Caco-2 (cell line): ENCODE measurements around the gene PITX3. TPM values are rescaled to one million over a fixed set of nuclear protein-coding genes. Genes with fewer than 3 reads are reported as not detected.

Experiments
- Bru-seq: library from RNA; stranded (reverse); fragments of 400-500 nt; gene quantifications from one replicate; lab custom pipeline; 2021; lab: Mats Ljungman, UMichigan
- BruChase-seq, 2 experiments: library from RNA; stranded (reverse); fragments of 400-500 nt; gene quantifications; one replicate each; lab custom pipeline; 2021; lab: Mats Ljungman, UMichigan
- BruUV-seq: library from RNA; stranded (reverse); fragments of 400-500 nt; replicated peaks from 2 replicates; lab custom pipeline; 2021; lab: Mats Ljungman, UMichigan
- CTCF ChIA-PET: fragments of 300-600 bp; sonication (Branson Sonifier 250); formaldehyde crosslinking; loops from one replicate; lab custom pipeline; 2022; ENCODE audit warnings: antibody characterized with exemption; lab: Charles Lee
- POLR2A ChIA-PET: fragments of 300-600 bp; sonication (Branson Sonifier 250); formaldehyde crosslinking; loops from one replicate; lab custom pipeline; 2022; ENCODE audit warnings: antibody characterized with exemption; lab: Charles Lee
- DNase-seq, 2 experiments: peaks; one replicate each; pipeline versions ENCODE4 v3.0.0 to v3.0.0-alpha.2; 2020 to 2022
- H3K27me3 ChIP-seq: replicated peaks from 2 replicates; pipeline ENCODE4 v1.6.0; 2011; ENCODE audit warnings: low read length; ENCODE audit not compliant: control insufficient read depth, insufficient read depth
- H3K36me3 ChIP-seq: 2 replicates; pipeline ENCODE4 v1.5.1; 2011; ENCODE audit warnings: low read length; ENCODE audit not compliant: control insufficient read depth, insufficient read depth
- H3K4me1 ChIP-seq: fragments of 250-450 bp; sonication (Bioruptor Pico); 2 replicates; pipeline ENCODE4 v1.5.1; 2020; ENCODE audit warnings: mild to moderate bottlenecking
- H3K4me3 ChIP-seq: 2 replicates; pipeline ENCODE4 v1.5.1; 2011; ENCODE audit warnings: low read depth, mild to moderate bottlenecking, control low read depth, low read length
- H3K9me3 ChIP-seq: fragments of 250-450 bp; sonication (Bioruptor Pico); 2 replicates; pipeline ENCODE4 v1.5.1; 2020; ENCODE audit warnings: mild to moderate bottlenecking, moderate library complexity
- H3K27ac Mint-ChIP-seq: one replicate; pipeline ENCODE4 v1.8.0; 2022; ENCODE audit warnings: mixed read lengths; ENCODE audit not compliant: unreplicated experiment
- H3K27me3 Mint-ChIP-seq: one replicate; pipeline ENCODE4 v1.8.0; 2022; ENCODE audit warnings: mixed read lengths; ENCODE audit not compliant: insufficient read depth, unreplicated experiment
- H3K36me3 Mint-ChIP-seq: one replicate; pipeline ENCODE4 v1.8.0; 2022; ENCODE audit warnings: mild to moderate bottlenecking, mixed read lengths; ENCODE audit not compliant: insufficient read depth, unreplicated experiment
- H3K4me1 Mint-ChIP-seq: one replicate; pipeline ENCODE4 v1.8.0; 2022; ENCODE audit warnings: low read depth, mixed read lengths; ENCODE audit not compliant: unreplicated experiment
- H3K4me3 Mint-ChIP-seq: one replicate; pipeline ENCODE4 v1.8.0; 2022; ENCODE audit warnings: mild to moderate bottlenecking, moderate library complexity, mixed read lengths; ENCODE audit not compliant: unreplicated experiment
- H3K9me3 Mint-ChIP-seq: one replicate; pipeline ENCODE4 v1.8.0; 2022; ENCODE audit warnings: mixed read lengths; ENCODE audit not compliant: unreplicated experiment
- intact Hi-C: fragments of 100-400 bp; cut with micrococcal nuclease; formaldehyde crosslinking; loops from one replicate; pipeline ENCODE4 v1.10.0; 2022; ENCODE audit not compliant: unreplicated experiment
- long read RNA-seq: library from polyadenylated mRNA; stranded (forward); transcript quantifications from one replicate; pipeline ENCODE4 v2.0.0, GENCODE V29; 2022
- total RNA-seq: library from RNA; stranded (reverse); gene quantifications from 2 replicates; pipeline ENCODE4 v1.2.3, GENCODE V29; 2022
- TF ChIP-seq, protein P1 (sequence below), 2 experiments: fragments of 200-600 bp in 1 of 2; IDR thresholded peaks; 1 replicate in 1 of 2; 2 replicates in 1 of 2; pipeline versions ENCODE4 v1.5.1 to v1.8.0; 2011 to 2022; ENCODE audit warnings: antibody characterized with exemption in 1 of 2, control low read depth in 1 of 2, inconsistent platforms in 1 of 2, low read depth in 1 of 2, low read length in 1 of 2, mild to moderate bottlenecking in 1 of 2, moderate library complexity in 1 of 2; ENCODE audit not compliant: insufficient read depth in 1 of 2, severe bottlenecking in 1 of 2, unreplicated experiment in 1 of 2

Gene PITX3
- total RNA-seq (not detected in 2 replicates), Bru-seq, nascent RNA (percentile 7 among the genes with signal in this experiment), BruChase-seq, experiment 1, labeled RNA remaining after a 2-hour chase (percentile 19 among the genes with signal in this experiment), BruChase-seq, experiment 2, labeled RNA remaining after a 6-hour chase (percentile 14 among the genes with signal in this experiment)
- long read RNA-seq, partial matches to known transcripts: 0 of 1 reads
- long read RNA-seq, other reads (novel, unspliced or antisense): 0 of 1 reads

DNA sequence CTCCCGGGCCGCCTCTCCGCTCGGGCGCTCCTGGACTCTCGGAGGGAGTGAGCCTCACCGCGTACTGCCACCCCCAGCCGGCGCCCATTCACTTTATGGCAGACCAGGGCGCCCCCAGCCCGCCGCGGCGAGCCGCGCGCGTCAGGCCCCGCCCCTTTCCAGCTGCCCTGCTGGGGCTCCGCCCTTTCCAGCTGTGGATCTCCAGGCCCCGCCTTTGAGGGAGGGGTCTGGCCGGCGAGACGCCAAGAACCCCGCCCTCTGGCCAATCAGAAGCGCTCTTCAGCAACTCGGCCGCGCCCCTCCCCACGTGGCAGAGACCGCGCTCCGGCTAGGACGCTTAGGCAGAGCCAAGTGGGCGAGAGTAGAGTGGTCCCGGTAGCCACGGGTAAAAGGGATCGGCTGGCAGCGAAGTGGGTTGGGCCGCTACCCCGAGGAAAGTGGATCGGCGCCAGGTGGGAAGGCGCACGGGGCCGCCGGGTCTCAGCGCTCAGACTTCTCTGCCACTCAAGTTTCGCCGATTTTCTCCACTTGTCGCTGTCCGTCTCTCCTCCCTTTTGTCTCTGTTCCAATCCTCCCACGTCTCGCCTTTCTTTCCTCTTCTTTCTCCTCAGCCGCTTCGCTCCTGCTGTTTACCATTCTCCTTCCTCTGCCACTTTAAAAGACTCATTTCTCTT lies at the start of gene PITX3:
PITX3 (minus strand) TSS at position 69 of the 674 bp plus-strand sequence. CDS start 9,432 bp downstream, outside the sequence.
- ChIA-PET CTCF (interaction anchor here (0.6 to 2.4 kb wide), 8 partner anchors 10 to 261 kb away, joined by 3 to 17 read pairs (median 4); partner anchors contain the start of genes ACTR1A, ELOVL3 and NFKB2), POLR2A (interaction anchor here (0.6 kb wide), 1 partner anchor 50 kb away, joined by 5 read pairs; no protein-coding TSS in a partner anchor)
- Histone ChIP-seq H3K27me3 (no peaks in the 10 kb centered on the region), H3K4me3 (peak within 1 kb of the TSS; percentile 66), H3K4me1 (peaks cover 10% of the 10 kb centered on the region), H3K9me3 (no peaks in the 10 kb centered on the region), H3K36me3 (no peaks in the 10 kb centered on the region)
- no peaks in the 10 kb centered on the region for H3K9me3 Mint-ChIP-seq
- no TSS peak for BruUV-seq
- H3K36me3 Mint-ChIP-seq: peaks cover 15% of the 10 kb centered on the region
- TF ChIP-seq, protein P1, sequence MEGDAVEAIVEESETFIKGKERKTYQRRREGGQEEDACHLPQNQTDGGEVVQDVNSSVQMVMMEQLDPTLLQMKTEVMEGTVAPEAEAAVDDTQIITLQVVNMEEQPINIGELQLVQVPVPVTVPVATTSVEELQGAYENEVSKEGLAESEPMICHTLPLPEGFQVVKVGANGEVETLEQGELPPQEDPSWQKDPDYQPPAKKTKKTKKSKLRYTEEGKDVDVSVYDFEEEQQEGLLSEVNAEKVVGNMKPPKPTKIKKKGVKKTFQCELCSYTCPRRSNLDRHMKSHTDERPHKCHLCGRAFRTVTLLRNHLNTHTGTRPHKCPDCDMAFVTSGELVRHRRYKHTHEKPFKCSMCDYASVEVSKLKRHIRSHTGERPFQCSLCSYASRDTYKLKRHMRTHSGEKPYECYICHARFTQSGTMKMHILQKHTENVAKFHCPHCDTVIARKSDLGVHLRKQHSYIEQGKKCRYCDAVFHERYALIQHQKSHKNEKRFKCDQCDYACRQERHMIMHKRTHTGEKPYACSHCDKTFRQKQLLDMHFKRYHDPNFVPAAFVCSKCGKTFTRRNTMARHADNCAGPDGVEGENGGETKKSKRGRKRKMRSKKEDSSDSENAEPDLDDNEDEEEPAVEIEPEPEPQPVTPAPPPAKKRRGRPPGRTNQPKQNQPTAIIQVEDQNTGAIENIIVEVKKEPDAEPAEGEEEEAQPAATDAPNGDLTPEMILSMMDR (IDR thresholded peaks at IDR 0.05; ENCODE audit: insufficient read depth in 1 of 2, low read depth in 1 of 2, low read length in 1 of 2, severe bottlenecking in 1 of 2, unreplicated experiment in 1 of 2): peak in 1 of 2 experiments; percentile 19
- DNase-seq: peak; percentile 94 to 96
- intact Hi-C loops: no loop called here
- H3K4me1 Mint-ChIP-seq: peaks cover 29% of the 10 kb centered on the region
- peak within 1 kb of the TSS; percentile 90 for H3K4me3 Mint-ChIP-seq
- H3K27ac Mint-ChIP-seq: peak within 1 kb of the TSS; percentile 43
- peaks cover 6% of the 10 kb centered on the region for H3K27me3 Mint-ChIP-seq

DNA sequence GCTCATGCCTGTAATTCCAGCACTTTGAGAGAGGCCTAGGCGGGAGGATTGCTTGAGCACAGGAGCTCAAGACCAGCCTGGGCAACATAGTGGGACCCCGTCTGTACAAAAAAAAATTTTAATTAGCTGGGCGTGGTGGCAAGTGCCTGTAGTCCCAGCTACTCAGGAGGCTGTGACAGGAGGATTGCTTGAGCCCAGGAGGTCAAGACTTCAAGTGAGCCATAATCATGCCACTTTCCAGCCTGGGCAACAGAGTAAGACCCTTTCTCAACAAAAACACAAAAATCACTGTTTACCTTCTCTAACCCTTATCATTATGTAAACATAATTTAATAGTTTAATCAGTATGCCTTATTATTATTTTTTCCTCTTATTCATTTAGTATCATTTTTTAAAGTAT lies 48.5 kb upstream of the PITX3 start:
- H3K36me3 ChIP-seq: 0 out of 2 replicates have a peak, but pooled peaks cover 2% of the 10 kb centered on the region
- H3K4me3 ChIP-seq: no peak overlapping the region
- intact Hi-C loops: no loop called here
- no peak for DNase-seq
- ChIA-PET POLR2A (interaction anchor here (0.6 kb wide), 1 partner anchor 11 kb away, joined by 3 read pairs; no protein-coding TSS in a partner anchor), CTCF (no interaction called here)
- peaks cover 9% of the 10 kb centered on the region for H3K4me1 Mint-ChIP-seq
- no peak overlapping the region for H3K4me3 Mint-ChIP-seq
- H3K27ac Mint-ChIP-seq: no peak overlapping the region
- no peaks in the 10 kb centered on the region for H3K9me3 Mint-ChIP-seq
- peaks cover 10% of the 10 kb centered on the region for H3K36me3 Mint-ChIP-seq
- no peaks in the 10 kb centered on the region for H3K9me3 ChIP-seq
- TF ChIP-seq, protein P1 (IDR thresholded peaks at IDR 0.05; ENCODE audit: insufficient read depth in 1 of 2, low read depth in 1 of 2, low read length in 1 of 2, severe bottlenecking in 1 of 2, unreplicated experiment in 1 of 2): no peak
- BruUV-seq: no TSS peak
- H3K4me1 ChIP-seq: 0 out of 2 replicates have a peak, but pooled peaks cover 3% of the 10 kb centered on the region
- no peaks in the 10 kb centered on the region for H3K27me3 ChIP-seq
- no peaks in the 10 kb centered on the region for H3K27me3 Mint-ChIP-seq

DNA sequence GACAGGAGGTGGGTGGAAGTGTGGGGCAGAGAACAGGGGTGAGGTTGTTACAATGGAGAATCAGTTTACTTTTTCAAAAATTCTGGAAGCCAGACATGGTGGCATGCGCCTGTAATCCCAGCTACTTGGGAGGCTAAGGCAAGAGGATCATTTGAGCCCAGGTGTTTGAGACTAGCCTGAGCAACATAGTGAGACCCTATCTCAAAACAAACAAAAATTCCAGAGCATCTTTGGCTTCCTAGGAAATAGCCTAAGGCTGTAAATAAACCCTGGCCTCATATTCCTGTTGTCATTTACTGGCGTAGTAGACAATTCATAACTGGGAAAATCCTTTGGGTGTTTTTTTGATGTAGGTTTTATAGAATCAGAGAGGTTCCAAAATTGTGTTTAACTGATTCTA lies 48.0 kb upstream of the PITX3 start:
- CTCF ChIA-PET: no interaction called here
- H3K4me1 Mint-ChIP-seq: peaks cover 9% of the 10 kb centered on the region
- H3K27me3 ChIP-seq: no peaks in the 10 kb centered on the region
- intact Hi-C loops: no loop called here
- TF ChIP-seq, protein P1 (IDR thresholded peaks at IDR 0.05; ENCODE audit: insufficient read depth in 1 of 2, low read depth in 1 of 2, low read length in 1 of 2, severe bottlenecking in 1 of 2, unreplicated experiment in 1 of 2): no peak
- H3K36me3 ChIP-seq: 0 out of 2 replicates have a peak, but pooled peaks cover 2% of the 10 kb centered on the region
- no peaks in the 10 kb centered on the region for H3K4me1 ChIP-seq
- POLR2A ChIA-PET: interaction anchor here (0.6 kb wide), 1 partner anchor 11 kb away, joined by 3 read pairs; no protein-coding TSS in a partner anchor
- H3K27ac Mint-ChIP-seq: no peak overlapping the region
- peaks cover 10% of the 10 kb centered on the region for H3K36me3 Mint-ChIP-seq
- no peaks in the 10 kb centered on the region for H3K9me3 Mint-ChIP-seq
- no peak overlapping the region for H3K4me3 ChIP-seq
- no peaks in the 10 kb centered on the region for H3K27me3 Mint-ChIP-seq
- no peak overlapping the region for H3K4me3 Mint-ChIP-seq
- no peaks in the 10 kb centered on the region for H3K9me3 ChIP-seq
- no peak for DNase-seq
- no TSS peak for BruUV-seq
